Kidney (tissue), 14 donors: ENCODE measurements around the gene FASN. TPM values are rescaled to one million over a fixed set of nuclear protein-coding genes. Genes with fewer than 3 reads are reported as not detected.

ENCODE experiments used
- DNase-seq, 5 donors: peaks; one replicate each; pipeline ENCODE4 v3.0.0-alpha.2; 2013 to 2020
- FAIRE-seq: peaks from 2 replicates; lab custom pipeline; 2012; peaks lifted over from hg19 to GRCh38; lab: Jason Lieb, UNC
- H3K27ac ChIP-seq, 2 donors: one replicate each; pipeline ENCODE4 v1.7.0; 2013; ENCODE audit warnings: low read depth in 2 of 2, low read length in 2 of 2, inconsistent platforms in 1 of 2
- H3K27me3 ChIP-seq: one replicate; pipeline ENCODE4 v1.7.1; 2013; ENCODE audit warnings: low read length, inconsistent platforms; ENCODE audit not compliant: control insufficient read depth, insufficient read depth
- H3K36me3 ChIP-seq, 3 donors: one replicate each; pipeline versions ENCODE4 v1.7.0 to v1.7.1; 2013; ENCODE audit warnings: low read length in 3 of 3, control low read depth in 1 of 3, inconsistent platforms in 1 of 3; ENCODE audit not compliant: insufficient read depth in 3 of 3, control insufficient read depth in 2 of 3
- H3K4me1 ChIP-seq, 3 donors: one replicate each; pipeline versions ENCODE4 v1.7.0 to v1.7.1; 2013; ENCODE audit warnings: low read length in 3 of 3, inconsistent platforms in 1 of 3, low read depth in 1 of 3; ENCODE audit not compliant: control insufficient read depth in 2 of 3, insufficient read depth in 2 of 3
- H3K4me3 ChIP-seq, 3 donors: one replicate each; pipeline versions ENCODE4 v1.7.0 to v1.8.1; 2013; ENCODE audit warnings: low read length in 3 of 3, control low read depth in 1 of 3, inconsistent platforms in 1 of 3
- H3K9ac ChIP-seq, 3 donors: one replicate each; pipeline versions ENCODE4 v1.7.0 to v1.7.1; 2013; ENCODE audit warnings: low read length in 3 of 3, control low read depth in 1 of 3, inconsistent platforms in 1 of 3
- H3K9me3 ChIP-seq, 3 donors: one replicate each; pipeline versions ENCODE4 v1.7.0 to v1.7.1; 2013; ENCODE audit warnings: low read length in 3 of 3, control low read depth in 1 of 3, inconsistent platforms in 1 of 3; ENCODE audit not compliant: control insufficient read depth in 2 of 3, insufficient read depth in 1 of 3
- CTCF ChIP-seq: IDR thresholded peaks from 3 replicates; pipeline ENCODE4 v1.5.1; 2012; ENCODE audit warnings: mild to moderate bottlenecking, moderate library complexity, borderline replicate concordance; ENCODE audit not compliant: insufficient read depth; ENCODE audit errors: extremely low read depth
- intact Hi-C: fragments of 100-400 bp; cut with DNase I; formaldehyde crosslinking; loops from one replicate; pipeline ENCODE4 v1.11.1; 2022
- polyA plus RNA-seq: library from polyadenylated mRNA; stranded (reverse); fragments of 350-450 nt; fragmentation: Illumina TruSeq; extraction: RNeasy Lipid Tissue Mini Kit (QIAGEN cat#74804); gene quantifications from one replicate; pipeline ENCODE4 v1.2.3, GENCODE V29; 2014; ENCODE audit warnings: low read depth, low replicate concordance; ENCODE audit not compliant: insufficient read depth
- total RNA-seq: library from RNA; stranded (reverse); fragmentation: NEBNext Ultra II Directional; extraction: Animal tissue kit (Norgen Biotek cat#: 25700); gene quantifications from one replicate; pipeline ENCODE4 v1.2.1, GENCODE V29; 2021
- donor health status: control.
- donor health status: control.
- donor health status: control.
- donor health status: control.
- donor health status: control.
- donor health status: DM: yes; HTN: yes; CAD: no.
- donor health status: Normal renal cell carcinoma (clear cell type).

FASN gene
- total and polyA plus RNA-seq, 2 donors from 2014 or later: 13.6 to 43.3 TPM

GRCh38 chr17:82080048-82080788 lies 17.8 kb downstream of the FASN start:
- Histone ChIP-seq H3K9me3 (no peaks in the 10 kb centered on the region), H3K27me3 (no peaks in the 10 kb centered on the region), H3K4me3 (no peak overlapping the region), H3K4me1 (no peaks in the 10 kb centered on the region), H3K27ac (no peak overlapping the region), H3K36me3 (peaks cover 0 to 11% (median 2%) of the 10 kb centered on the region in 3 donors), H3K9ac (no peak overlapping the region)
- intact Hi-C loops: no loop called here
- DNase-seq (no peak), FAIRE-seq (no peak)
- no peak for TF ChIP-seq CTCF

- no peaks in the 10 kb centered on the region for H3K27me3 ChIP-seq
- no peak for DNase-seq
- no peak overlapping the region for H3K27ac ChIP-seq
- FAIRE-seq: no peak
- H3K36me3 ChIP-seq: peaks cover 0 to 8% (median 2%) of the 10 kb centered on the region in 3 donors
- H3K9ac ChIP-seq: no peak overlapping the region
- intact Hi-C loops: no loop called here
- TF ChIP-seq CTCF: no peak
- H3K9me3 ChIP-seq: no peaks in the 10 kb centered on the region
- H3K4me3 ChIP-seq: no peak overlapping the region
- H3K4me1 ChIP-seq: no peaks in the 10 kb centered on the region
These were observed 18.9 kb downstream of the FASN start for GRCh38 chr17:82079001-82079677.

GRCh38 chr17:82078433-82078832 lies 19.6 kb downstream of the FASN start:
- FAIRE-seq: no peak
- Histone ChIP-seq H3K27ac (no peak overlapping the region), H3K4me1 (no peaks in the 10 kb centered on the region), H3K4me3 (no peak overlapping the region), H3K9me3 (no peaks in the 10 kb centered on the region), H3K9ac (no peak overlapping the region), H3K27me3 (no peaks in the 10 kb centered on the region), H3K36me3 (peaks cover 0 to 8% (median 2%) of the 10 kb centered on the region in 3 donors)
- TF ChIP-seq CTCF: no peak
- DNase-seq: no peak
- intact Hi-C loops: no loop called here
